SK-N-MC (cell line): Measurements from ENCODE around the gene SCN8A.

Experiments
- EZH2 ChIP-seq: fragments of 200-600 bp; sonication (generic); IDR thresholded peaks from one replicate; pipeline ENCODE4 v1.6.1; 2017; ENCODE audit warnings: antibody characterized with exemption
- POLR2AphosphoS5 ChIP-seq: IDR thresholded peaks from 2 replicates; pipeline ENCODE4 v1.6.1; 2012; ENCODE audit warnings: mild to moderate bottlenecking, low read depth, low read length, borderline replicate concordance

- TF ChIP-seq EZH2 (no peak), POLR2AphosphoS5 (no peak)
Measured at GRCh38 chr12:51811203-51812202, 220.5 kb downstream of the SCN8A start.
